SJSA1 (cell line): Measurements from ENCODE around the gene TSFM. TPM values are rescaled to one million over a fixed set of nuclear protein-coding genes. Genes with fewer than 3 reads are reported as not detected.

ENCODE experiments used
- DNase-seq, 2 experiments: peaks; one replicate each; pipeline ENCODE4 v3.0.0-alpha.2; 2015 to 2020; ENCODE audit warnings: low spot score in 2 of 2, low read depth in 1 of 2
- H3K27ac ChIP-seq: fragments of 250-450 bp; sonication (Bioruptor Pico); 2 replicates; pipeline ENCODE4 v1.5.1; 2020; ENCODE audit warnings: mild to moderate bottlenecking, moderate library complexity
- H3K27me3 ChIP-seq: fragments of 250-450 bp; sonication (Bioruptor Pico); replicated peaks from 2 replicates; pipeline ENCODE4 v1.5.1; 2020; ENCODE audit warnings: mild to moderate bottlenecking, moderate library complexity
- H3K36me3 ChIP-seq: fragments of 250-450 bp; sonication (Bioruptor Pico); 2 replicates; pipeline ENCODE4 v1.5.1; 2020; ENCODE audit warnings: mild to moderate bottlenecking
- H3K4me1 ChIP-seq: fragments of 250-450 bp; sonication (Bioruptor Pico); replicated peaks from 2 replicates; pipeline ENCODE4 v1.6.1; 2021; ENCODE audit warnings: mild to moderate bottlenecking
- H3K4me3 ChIP-seq: fragments of 250-450 bp; sonication (Bioruptor Pico); 2 replicates; pipeline ENCODE4 v1.5.1; 2020; ENCODE audit warnings: mild to moderate bottlenecking
- H3K9me3 ChIP-seq: fragments of 250-450 bp; sonication (Bioruptor Pico); replicated peaks from 2 replicates; pipeline ENCODE4 v1.5.1; 2020; ENCODE audit warnings: mild to moderate bottlenecking
- total RNA-seq: library from RNA; depleted of rRNA; stranded (reverse); fragments of >200 nt; shearing (Covaris generic); gene quantifications from 2 replicates; pipeline ENCODE4 v1.2.3, GENCODE V29; 2014

TSFM gene
- total RNA-seq, 1 experiment from 2014 or later: 591 TPM

DNA sequence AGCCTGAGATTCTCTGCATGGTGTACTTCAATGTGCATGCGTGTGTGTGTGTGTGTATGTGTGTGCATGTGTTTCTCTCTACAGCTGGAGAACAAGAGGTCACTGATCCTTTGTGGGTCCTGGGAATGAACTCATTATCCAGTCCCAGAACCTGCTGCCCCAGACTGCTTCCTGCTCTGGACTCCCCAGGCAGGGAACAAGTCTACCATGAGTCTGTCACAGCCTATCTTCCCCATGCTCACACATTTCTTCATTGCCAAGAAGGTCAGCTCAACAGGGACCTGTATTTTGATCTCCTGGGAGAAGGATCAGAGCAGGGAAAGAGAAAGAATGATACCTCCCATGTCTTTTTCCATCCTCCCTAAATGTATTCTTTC, 41.2 kb upstream of the TSFM start:
- Histone ChIP-seq H3K27me3 (peaks cover 75% of the 10 kb centered on the region), H3K4me3 (no peak overlapping the region), H3K36me3 (peaks cover 23% of the 10 kb centered on the region), H3K4me1 (peaks cover 41% of the 10 kb centered on the region), H3K27ac (no peak overlapping the region), H3K9me3 (peaks cover 12% of the 10 kb centered on the region)
- peak in 1 of 2 experiments; percentile 84 for DNase-seq

DNA sequence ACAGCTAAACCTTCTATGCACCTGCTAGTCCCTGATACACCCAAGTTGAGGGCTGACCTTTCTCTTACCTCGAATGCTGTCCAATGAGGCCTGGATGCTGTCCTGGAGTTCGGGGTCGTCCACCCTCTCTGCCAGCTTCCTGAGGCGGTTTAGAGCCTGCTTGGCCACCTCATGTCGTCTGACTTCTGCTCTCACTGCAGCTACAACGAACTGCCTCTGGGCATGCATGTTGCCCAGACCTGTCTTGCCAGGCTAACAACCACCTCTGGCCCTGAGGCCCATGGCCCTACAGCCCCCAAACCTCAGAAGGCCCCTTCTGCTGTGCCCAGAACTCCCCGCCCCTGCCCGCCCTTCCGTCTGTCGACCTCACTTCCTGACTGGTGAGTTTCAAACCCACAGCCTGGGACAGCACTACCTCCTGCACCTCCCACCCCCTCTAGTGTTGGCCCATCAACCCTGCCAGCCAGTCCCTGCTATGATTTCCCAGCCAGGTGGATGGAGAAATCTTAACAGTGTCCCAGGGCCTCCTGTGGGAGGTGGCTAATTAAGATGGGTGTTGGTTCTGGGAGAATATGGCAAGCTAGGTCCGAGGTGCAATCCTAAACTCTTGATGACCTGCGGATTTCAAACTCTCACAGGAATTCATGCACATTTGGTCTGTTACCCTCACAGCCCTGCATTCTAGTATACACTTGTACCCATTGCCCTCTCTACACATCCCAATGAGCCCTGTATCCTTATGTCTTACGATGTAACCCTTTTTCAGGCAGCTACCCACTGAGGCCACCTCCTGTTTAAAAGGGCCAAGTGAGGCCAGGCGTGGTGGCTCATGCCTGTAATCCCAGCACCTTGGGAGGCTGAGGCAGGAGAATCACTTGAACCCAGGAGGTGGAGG, 40.5 kb upstream of the TSFM start:
- no peak overlapping the region for H3K27ac ChIP-seq

DNA sequence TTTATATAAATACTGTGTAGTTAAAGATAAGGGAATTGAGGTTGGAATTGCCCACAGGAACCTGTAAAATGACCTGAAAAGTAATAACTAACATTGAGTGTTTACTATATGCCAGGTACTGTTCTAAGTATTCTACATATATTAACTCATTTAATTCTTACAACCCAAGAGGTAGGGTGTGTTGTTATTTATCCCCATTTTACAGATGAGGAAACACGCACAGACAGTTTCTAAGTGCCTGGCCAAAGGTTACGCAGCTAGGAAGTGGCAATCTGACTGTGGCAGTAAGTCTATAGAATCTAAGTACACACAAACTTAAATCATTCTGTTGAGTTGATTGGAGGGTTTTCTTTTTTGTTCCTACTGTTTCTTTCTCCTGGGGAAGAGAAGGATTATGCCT, 38.8 kb upstream of the TSFM start:
- Histone ChIP-seq H3K27ac (no peak overlapping the region), H3K9me3 (no peaks in the 10 kb centered on the region), H3K27me3 (peaks cover 54% of the 10 kb centered on the region)

More for the DNA sequence above, 40.5 kb upstream of the TSFM start:
- no peak overlapping the region for H3K4me3 ChIP-seq
- H3K36me3 ChIP-seq: peaks cover 30% of the 10 kb centered on the region
- peak; percentile 76 to 87 for DNase-seq
- peaks cover 10% of the 10 kb centered on the region for H3K9me3 ChIP-seq
- peaks cover 34% of the 10 kb centered on the region for H3K4me1 ChIP-seq
- peaks cover 68% of the 10 kb centered on the region for H3K27me3 ChIP-seq

DNA sequence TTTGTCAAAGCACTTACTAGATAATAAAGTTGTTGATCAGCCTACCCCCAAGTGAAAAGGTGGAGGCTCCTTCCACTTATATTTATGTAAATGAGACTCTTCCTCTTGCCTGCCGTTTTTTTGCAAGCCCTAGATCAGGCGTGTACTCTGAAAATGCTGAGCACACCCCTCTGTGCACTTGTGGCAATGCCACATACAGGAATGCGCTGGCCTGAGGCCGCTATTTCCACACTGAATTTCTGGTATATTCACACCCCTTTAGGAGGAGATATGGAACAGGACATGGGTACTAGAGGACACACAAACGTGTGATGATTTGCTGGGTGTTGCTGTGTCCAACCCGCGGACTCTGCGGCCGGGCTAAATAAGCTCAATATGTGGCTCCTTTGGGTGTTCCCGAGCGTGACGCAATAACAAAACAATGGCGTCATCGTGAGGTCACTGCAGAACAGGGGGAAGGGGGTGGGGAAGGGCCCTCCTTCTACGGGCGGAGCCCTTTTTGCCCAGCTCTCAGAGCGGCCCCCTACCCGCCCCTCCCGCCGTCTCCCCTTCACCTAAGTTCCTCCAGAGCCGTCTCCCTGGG, 38.3 kb upstream of the TSFM start:
- DNase-seq: no peak
- Histone ChIP-seq H3K4me3 (peak overlapping the region; percentile 50), H3K36me3 (peaks cover 44% of the 10 kb centered on the region), H3K4me1 (peaks cover 24% of the 10 kb centered on the region), H3K27ac (peak overlapping the region; percentile 88), H3K9me3 (no peaks in the 10 kb centered on the region), H3K27me3 (peaks cover 48% of the 10 kb centered on the region)

More for the DNA sequence above, 38.8 kb upstream of the TSFM start:
- peak overlapping the region; percentile 50 for H3K4me3 ChIP-seq
- H3K4me1 ChIP-seq: peaks cover 24% of the 10 kb centered on the region
- peaks cover 39% of the 10 kb centered on the region for H3K36me3 ChIP-seq
- peak in 1 of 2 experiments; percentile 69 for DNase-seq

DNA sequence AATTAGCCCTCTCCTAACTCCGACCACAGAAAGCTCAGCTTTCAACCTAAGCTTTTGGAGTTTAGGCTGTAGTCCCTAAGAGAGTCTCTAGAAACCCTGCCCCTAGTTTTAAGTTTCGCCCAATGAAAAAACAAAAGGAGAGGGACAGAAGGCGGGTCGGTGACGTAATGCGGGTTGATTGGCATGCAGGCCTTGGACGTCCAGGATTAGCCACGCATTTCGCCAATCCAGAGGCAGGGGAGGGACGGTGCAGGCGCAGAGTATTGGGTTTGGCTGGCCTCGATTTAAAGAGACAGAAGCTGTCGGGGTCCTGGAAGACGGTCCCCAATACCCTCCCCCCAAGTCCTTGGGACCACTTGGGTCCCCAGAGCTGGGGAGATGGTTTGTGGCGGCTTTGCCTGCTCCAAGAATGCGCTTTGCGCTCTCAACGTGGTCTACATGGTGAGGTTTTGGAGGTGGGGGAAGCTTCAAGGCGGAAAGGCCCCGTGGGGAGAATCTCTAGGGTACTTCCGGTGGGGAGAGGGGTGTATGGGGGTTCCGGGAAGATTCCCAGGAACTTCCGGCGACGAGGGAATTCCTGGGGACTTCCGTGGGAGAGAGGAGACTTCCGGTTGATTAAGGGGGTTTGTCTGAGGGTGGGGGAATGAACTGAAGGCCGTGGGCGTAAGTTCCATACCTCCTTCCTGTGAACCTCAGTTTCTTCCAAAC, 37.7 kb upstream of the TSFM start, which contains the start of gene TSPAN31:
Gene TSPAN31, plus strand, starts transcription at position 263 of the 708 bp plus-strand sequence. Its CDS starts 116 bp downstream, at position 379.
- Histone ChIP-seq H3K27me3 (peaks cover 42% of the 10 kb centered on the region), H3K9me3 (no peaks in the 10 kb centered on the region), H3K27ac (peak within 1 kb of the TSS; percentile 88), H3K36me3 (peaks cover 50% of the 10 kb centered on the region), H3K4me1 (peaks cover 24% of the 10 kb centered on the region), H3K4me3 (peak within 1 kb of the TSS; percentile 50)
- peak in 1 of 2 experiments; percentile 100 for DNase-seq

DNA sequence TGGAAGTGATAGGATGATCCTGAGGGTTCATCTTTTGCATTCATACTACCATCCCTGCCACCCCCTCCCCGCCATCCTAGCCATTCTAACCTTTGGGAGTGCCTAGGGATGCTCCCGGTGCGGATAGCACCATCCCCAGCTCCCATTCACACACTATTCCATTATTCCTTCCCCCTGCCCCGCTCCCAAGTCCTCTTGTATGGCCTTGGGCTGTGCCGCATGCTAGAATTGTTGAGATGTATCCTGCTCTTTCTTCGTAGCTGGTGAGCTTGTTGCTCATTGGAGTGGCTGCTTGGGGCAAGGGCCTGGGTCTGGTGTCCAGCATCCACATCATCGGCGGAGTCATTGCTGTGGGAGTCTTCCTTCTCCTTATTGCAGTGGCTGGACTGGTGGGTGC, 37.1 kb upstream of the TSFM start:
- peak overlapping the region; percentile 50 for H3K4me3 ChIP-seq
- peaks cover 24% of the 10 kb centered on the region for H3K4me1 ChIP-seq
- H3K36me3 ChIP-seq: peaks cover 54% of the 10 kb centered on the region
- H3K27me3 ChIP-seq: peaks cover 36% of the 10 kb centered on the region
- peak overlapping the region; percentile 88 for H3K27ac ChIP-seq
- DNase-seq: no peak
- no peaks in the 10 kb centered on the region for H3K9me3 ChIP-seq

DNA sequence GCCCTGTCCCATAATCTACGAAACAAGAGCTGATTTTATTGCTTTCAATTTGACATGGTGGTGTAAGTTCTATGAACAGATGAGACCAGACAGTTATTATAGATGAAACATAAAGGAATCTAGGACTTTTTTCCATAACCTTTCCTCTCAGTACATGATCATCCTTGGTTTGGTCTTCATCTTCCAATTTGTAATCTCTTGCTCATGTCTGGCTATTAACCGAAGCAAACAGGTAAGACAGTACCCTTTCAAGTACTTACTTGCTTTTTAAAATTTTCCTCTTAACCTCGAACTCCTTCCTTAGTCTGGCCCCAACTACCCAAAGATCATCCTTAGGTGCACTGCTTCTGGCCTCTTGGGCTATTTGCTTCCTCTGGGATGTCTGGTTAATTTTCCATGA, 36.6 kb upstream of the TSFM start:
- Histone ChIP-seq H3K27ac (no peak overlapping the region), H3K27me3 (peaks cover 31% of the 10 kb centered on the region), H3K4me3 (no peak overlapping the region; the same call in 1 of the 2 replicates), H3K9me3 (no peaks in the 10 kb centered on the region), H3K4me1 (peaks cover 30% of the 10 kb centered on the region), H3K36me3 (peaks cover 60% of the 10 kb centered on the region)
- no peak for DNase-seq

DNA sequence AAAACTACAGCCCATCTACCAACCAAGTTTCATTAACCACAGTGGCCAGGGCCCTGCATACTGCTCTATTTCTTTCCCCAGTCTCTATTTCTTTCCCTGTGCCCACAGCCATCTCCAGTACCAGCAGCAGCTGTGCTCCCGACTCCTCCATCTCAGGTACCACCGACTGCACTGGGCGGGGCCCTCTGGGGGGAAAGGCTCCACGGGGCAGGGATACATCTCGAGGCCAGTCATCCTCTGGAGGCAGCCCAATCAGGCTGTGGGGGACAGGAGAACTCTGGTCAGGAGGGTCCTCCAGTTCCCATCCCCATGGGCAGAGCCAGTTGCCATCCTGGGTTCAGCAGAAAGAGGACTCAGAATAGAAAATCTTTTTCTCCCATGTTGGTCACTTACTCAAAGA, 33.5 kb upstream of the TSFM start:
- peak in 1 of 2 experiments; percentile 96 for DNase-seq
- Histone ChIP-seq H3K27ac (no peak overlapping the region), H3K4me1 (peaks cover 48% of the 10 kb centered on the region), H3K4me3 (no peak overlapping the region), H3K27me3 (peaks cover 11% of the 10 kb centered on the region), H3K9me3 (no peaks in the 10 kb centered on the region), H3K36me3 (peaks cover 69% of the 10 kb centered on the region)

DNA sequence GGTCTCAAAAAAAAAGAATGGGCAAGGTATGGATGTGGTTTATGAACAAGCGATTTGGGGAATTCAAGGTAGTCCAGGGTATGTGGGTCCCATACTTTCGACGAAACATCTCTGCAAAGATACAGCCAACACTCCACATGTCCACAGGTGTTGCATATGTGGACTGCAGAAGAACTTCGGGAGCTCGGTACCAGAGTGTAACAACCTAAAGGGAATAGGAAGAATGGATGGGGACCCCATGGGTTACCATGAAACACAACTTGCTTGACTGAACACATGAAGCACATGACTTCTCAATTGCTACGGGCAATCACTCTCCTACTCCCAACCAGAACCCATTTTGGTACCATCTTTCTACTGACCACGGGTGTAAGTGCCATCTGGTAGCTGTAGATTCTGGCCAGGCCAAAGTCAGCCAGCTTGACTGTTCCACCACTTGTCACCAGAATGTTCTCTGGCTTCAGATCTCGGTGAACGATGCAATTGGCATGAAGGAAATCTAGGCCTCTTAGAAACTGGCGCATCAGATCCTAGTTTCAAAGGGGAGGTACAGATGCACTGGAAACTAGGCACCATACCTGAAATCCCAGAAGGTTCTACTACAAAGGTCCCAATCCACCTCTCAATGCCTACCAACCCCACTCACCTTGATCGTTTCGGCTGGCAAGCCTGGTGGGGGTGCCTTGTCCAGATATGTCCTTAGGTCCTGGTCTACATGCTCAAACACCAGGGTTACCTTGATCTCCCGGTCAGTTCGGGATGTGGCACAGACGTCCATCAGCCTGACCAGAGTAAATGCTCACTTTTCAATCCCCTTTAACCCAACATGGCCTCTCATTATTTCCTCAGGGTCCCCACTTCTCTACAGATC, 31.8 kb upstream of the TSFM start:
- peaks cover 60% of the 10 kb centered on the region for H3K36me3 ChIP-seq
- H3K4me1 ChIP-seq: peaks cover 44% of the 10 kb centered on the region
- peak overlapping the region; percentile 59 for H3K4me3 ChIP-seq
- peak overlapping the region; percentile 90 for H3K27ac ChIP-seq
- H3K9me3 ChIP-seq: no peaks in the 10 kb centered on the region
- DNase-seq: peak; percentile 74 to 95
- H3K27me3 ChIP-seq: peaks cover 17% of the 10 kb centered on the region

DNA sequence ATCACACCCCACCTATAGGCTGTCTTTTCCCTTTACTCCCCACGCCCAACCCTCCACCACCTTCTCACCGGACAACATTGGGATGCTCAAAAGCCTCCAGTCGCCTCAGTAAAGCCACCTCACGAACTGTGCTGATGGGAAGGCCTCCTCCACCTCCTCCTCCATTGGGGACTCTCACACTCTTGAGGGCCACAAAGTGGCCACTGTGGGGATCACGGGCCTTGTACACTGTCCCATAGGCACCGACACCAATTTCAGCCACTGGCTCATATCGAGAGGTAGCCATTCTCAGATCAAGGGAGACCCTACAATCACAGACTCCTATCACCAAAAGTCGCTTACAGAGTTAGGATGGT, 31.2 kb upstream of the TSFM start:
- Histone ChIP-seq H3K27me3 (peaks cover 23% of the 10 kb centered on the region), H3K9me3 (no peaks in the 10 kb centered on the region), H3K27ac (peak overlapping the region; percentile 90), H3K4me3 (peak overlapping the region; percentile 59), H3K4me1 (peaks cover 42% of the 10 kb centered on the region), H3K36me3 (peaks cover 54% of the 10 kb centered on the region)
- DNase-seq: peak in 1 of 2 experiments; percentile 95

DNA sequence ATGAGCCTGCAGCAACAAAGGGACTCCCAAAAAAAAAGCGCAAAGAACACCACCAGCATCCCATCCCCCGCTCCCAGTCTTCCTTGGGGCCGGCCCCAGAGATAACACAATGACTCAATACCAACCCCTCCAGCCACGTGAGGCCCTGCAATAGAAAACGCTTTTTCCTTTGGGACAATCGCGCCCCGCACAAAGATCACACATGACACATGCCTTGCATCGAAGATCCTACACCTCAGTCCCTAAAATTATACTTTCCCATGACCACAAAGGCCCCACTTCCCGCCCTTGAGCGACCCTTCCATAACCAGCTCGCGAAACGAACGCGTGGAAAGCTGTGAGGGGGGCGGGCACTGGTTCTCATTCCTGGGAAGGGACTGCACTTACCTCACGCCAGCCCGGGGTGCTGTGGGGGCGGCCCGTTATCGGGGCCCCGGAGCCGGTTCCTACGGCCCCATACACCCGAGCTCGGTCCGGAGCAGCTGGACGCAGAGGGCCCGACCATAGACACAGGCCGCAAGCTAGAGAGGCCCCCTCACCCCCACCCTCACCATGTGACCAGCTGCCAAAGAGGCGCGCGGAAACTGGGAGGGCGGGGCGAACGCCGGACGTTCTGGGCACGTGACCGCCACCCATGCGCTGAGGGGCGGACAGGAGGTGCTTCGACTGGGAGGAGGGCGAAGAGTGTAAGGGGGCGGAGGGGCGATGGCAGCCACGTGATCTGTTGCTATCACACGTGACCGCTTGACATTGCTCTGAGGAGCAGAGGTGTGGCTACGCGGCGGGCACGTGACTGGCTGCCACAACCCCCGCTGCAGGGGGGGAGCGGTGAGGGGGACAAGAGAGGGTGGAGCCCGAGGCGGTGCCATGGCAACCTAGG, 30.6 kb upstream of the TSFM start, which contains the start of gene CDK4:
Gene CDK4, minus strand, starts transcription at position 523 of the 880 bp plus-strand sequence. CDS start 593 bp downstream, outside the sequence.
- Histone ChIP-seq H3K27ac (peak within 1 kb of the TSS; percentile 90), H3K36me3 (peaks cover 48% of the 10 kb centered on the region), H3K27me3 (peaks cover 26% of the 10 kb centered on the region), H3K4me3 (peak within 1 kb of the TSS; percentile 59), H3K9me3 (no peaks in the 10 kb centered on the region), H3K4me1 (peaks cover 41% of the 10 kb centered on the region)
- peak; percentile 100 for DNase-seq

DNA sequence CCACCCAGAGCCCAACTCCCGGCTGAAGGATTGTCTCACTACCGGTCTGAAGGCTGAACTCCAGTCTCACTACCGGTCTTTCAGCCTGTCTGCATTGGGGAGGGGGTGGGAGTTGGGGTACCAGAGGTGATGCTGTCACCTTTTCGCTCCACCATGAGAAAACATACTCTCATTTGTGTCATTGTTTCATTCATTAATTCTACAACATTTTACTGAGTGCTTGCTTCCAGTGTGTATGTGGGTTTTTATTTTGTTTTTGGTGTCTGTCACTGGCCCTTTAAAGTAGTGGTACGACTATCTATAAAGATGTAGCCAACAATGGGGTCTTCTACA, 30.0 kb upstream of the TSFM start:
- Histone ChIP-seq H3K27ac (peak overlapping the region; percentile 27), H3K4me3 (peak overlapping the region; percentile 59), H3K4me1 (peaks cover 41% of the 10 kb centered on the region), H3K9me3 (no peaks in the 10 kb centered on the region), H3K27me3 (peaks cover 26% of the 10 kb centered on the region), H3K36me3 (peaks cover 42% of the 10 kb centered on the region)
- DNase-seq: no peak
